ENCODE results near the gene SIPA1L2.
A peak's percentile ranks its signal among the peaks of the same experiment; 100 is the strongest.
"Not testable (repeated sequence)": the region's sequence is repeated elsewhere in the genome, so short reads cannot be mapped to it uniquely, and the experiment has no call there.

SIPA1L2 gene

DNA sequence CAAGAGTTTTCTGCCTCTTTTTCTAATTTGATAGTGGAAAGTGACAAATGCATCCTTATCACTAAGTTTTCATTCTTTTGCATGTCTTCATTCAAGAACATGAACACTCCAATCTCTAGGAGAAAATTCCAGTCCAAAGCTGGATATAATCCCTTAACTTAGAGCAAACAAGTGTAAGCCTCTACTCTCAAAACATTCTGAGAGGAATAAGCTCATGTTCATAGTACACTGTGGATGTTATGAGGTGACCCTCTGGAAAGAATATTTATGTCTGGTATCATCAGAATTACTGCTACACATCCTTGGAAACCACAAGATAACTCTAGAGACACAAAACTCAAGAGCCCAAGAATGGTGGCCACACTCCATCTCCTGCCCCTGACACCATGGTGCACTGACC is 15.1 kb downstream of the SIPA1L2 start:
- no peak for FAIRE-seq

GRCh38 chr1:232613752-232614381 is 16.1 kb downstream of the SIPA1L2 start:
- peak; percentile 98 for FAIRE-seq

- FAIRE-seq = not testable (repeated sequence)
These were observed 17.1 kb downstream of the SIPA1L2 start for GRCh38 chr1:232612836-232613235.

- no peak for FAIRE-seq
These were observed 18.1 kb downstream of the SIPA1L2 start for GRCh38 chr1:232611834-232612233.

- FAIRE-seq = not testable (repeated sequence)
These were observed 18.8 kb downstream of the SIPA1L2 start for GRCh38 chr1:232610902-232611745.

GRCh38 chr1:232610192-232610901 is 19.6 kb downstream of the SIPA1L2 start:
- FAIRE-seq = no peak

DNA sequence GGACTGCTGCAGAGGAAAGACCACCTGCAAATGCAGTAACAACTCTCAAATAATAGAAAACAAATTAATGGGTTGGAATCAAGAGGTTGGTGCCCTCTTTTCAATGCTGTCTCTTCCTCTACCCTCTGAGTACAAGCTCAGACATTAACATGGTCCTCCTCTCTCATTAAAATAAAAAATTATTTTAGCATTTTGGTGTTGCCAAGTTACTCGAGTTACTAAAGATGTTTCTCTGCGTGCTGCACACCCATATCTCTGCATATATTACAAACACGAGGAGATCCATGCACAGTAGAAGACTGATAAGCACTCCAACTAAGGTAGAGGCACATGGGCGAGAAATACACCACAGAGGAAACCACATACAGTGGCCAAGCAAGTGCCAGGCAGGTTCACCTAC is 21.5 kb downstream of the SIPA1L2 start:
- no peak for FAIRE-seq

- FAIRE-seq = no peak
These were observed 27.3 kb downstream of the SIPA1L2 start for GRCh38 chr1:232602622-232603021.

DNA sequence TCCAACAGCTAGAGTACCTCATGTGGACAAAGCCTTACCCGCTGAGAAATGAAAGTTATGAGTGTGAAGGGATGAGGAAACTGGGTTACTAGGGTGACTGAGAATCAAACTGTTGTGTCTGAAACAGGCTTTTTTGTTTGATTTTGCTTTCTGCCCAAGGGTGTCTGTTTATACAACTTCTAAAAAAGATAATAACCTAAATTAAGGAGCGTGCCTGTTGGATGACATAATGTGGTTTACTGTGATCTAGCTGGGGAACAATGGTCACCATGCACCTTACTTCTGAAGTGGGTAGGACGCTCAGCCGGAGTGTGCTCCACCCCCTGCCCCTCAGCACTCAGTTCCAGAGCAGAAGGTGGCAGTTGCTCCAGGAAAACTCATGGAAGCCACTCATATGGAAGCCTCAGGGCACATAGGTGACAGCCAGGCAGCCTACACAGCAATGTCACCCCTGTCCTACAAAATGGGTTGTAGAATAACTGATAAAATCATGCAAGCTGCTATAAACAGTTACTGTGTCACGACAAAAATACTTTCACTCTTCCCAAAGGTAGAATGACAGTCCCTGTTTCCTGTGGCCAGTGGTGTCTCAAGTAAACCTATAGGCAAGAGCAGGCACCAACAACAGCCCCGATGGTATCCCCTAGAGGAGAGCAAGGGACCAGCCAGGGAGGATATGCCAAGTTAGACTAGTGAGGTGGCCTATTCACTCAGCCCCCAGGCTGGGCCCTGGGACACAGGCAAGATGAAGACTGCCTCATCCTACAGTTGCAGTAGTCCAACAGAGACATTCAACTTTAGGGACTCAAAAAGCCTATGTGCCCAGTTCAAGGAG is 29.3 kb downstream of the SIPA1L2 start:
- FAIRE-seq = no peak

DNA sequence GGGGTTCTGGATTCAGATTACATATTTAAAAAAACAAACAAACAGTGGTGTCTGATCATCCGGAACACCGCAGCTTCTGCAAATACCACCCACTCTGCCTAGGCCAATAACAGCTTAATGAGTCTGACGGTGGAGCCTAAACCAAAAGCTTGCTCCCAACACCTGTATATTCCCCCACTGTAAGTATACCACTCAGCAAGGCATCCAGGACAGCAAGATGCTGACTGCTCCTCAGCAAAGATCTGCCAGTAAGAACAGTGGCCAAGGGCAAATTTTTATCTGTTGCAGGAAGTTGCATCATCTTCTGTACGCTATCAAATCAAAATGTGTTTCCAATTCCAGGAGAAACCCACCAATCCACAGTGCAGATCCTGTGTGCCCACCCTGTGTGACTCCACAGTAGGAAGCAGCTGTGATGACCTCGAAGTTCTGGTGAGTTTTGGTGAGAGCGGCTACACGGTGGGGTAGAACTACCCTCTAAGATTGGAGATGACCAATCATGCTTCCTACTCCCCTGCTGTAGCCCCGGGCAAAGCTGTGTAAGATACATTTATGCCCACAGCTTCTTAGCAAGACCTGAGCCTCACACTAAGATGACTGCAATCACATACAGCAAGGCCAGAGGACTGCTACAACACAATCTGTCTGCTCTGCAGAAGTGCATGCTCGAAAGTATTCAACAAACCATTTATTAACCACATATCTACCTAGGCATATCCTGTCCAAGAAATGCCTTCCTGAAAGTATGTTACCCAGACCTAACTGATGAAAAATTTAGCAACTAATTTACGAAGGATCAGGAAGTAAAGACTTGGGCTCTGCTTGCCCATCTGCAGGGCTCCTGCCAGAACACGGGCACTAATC is 30.5 kb downstream of the SIPA1L2 start:
- FAIRE-seq = no peak

GRCh38 chr1:232598837-232599177 is 31.1 kb downstream of the SIPA1L2 start:
- FAIRE-seq = peak; percentile 81

DNA sequence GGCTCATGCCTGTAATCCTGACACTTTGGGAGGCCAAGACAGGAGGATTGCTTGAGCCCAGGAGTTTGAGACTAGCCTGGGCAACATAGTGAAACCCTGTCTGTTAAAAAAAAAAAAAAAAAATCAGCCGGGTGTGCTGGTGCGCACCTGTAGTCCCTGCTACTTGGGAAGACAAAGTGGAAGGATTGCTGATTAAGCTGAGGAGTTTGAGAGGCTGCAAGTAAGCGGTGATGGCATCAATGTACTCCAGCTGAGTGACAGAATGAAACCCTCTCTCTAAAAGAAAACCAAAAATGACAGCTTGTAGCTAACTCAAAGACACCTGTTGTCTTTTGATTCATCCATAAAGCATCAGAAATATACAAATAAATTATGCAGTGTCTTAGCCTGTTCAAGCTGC is 31.8 kb downstream of the SIPA1L2 start:
- FAIRE-seq = no peak

DNA sequence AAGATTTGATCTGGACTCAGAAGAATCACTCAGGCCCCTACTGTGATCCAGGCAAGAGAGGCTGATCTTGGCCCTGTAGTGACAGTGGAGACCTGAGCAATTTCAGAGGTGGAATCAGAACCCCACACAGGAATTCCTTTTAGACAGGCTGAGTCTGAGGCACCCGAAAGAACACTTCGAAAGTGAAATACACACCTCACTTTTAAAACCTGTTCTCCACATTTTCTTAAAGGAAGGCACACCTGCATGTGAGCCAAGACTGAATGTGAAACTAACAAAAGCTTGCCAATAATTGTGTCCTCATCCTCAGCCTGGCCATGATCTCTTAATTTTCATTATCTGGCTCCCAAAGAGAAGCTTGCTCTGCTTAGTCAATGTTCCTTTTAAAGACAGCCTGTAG is 32.2 kb downstream of the SIPA1L2 start:
- FAIRE-seq = no peak

DNA sequence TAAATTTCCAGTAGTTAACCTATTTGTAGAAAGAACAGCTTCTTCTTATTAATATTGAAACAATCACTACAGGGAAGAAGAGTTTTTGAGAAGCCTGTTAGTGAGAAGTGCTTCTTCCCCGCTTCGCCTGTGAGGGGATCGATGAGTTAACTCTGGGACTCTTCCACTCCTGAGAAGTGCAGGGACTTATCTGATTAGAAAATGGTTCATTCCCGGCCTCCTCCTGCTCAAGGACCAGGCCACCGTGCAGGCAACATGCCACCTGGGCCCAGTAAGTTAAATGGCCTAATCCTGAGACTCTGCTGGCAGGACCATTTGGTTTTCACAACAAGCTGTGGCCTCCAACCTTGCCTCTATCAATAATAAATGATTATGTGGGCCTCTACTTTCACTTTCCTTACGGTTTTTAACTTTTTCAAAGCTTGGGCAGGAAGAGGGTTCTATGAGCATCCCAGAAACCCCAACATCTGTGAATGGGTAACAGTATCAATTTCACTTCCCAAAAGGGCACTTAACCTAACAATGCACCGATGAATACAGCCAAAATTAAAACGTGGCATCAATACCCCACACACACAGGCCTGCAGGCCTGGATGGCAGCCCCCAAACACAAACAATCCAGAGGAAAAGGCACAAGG is 33.1 kb downstream of the SIPA1L2 start:
- FAIRE-seq = no peak

GRCh38 chr1:232594768-232595698 is 34.9 kb downstream of the SIPA1L2 start:
- FAIRE-seq = no peak

DNA sequence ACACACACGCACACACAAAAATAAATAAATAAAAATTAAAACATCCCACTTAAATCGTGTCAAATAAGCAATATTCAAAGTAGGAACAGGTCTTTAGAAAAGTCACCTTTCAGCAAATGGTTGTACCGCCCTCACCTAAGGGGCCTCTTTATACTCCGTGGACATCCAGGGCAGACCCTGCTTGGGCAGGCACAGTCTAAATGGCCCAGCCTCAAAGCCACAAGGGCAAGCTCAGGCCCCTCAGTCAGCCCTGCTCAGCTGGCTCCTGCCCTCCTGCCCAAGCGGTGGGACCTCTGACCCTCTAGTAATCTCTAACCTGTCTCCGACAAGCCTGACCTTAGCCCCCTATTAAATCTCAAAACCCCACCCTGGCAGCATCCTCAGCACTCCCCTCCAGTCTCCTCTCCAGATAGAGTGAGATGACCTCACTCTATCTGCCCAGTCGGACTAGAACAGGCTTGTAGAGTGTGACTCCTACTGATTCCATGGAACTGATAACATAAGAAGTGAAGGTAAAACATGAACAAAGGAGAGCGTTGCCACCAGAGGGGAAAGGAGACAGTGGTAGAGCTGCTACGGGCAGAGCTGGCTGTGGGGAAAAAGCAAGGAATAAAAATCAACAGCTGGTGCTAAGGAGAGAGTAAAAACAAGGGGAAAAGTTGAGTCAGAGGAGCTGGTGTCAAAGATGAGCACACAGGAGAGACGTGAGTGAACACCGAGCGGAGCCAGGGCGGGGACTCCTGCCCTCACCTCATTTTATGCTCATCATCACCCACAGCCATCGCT is 36.0 kb downstream of the SIPA1L2 start:
- no peak for FAIRE-seq

DNA sequence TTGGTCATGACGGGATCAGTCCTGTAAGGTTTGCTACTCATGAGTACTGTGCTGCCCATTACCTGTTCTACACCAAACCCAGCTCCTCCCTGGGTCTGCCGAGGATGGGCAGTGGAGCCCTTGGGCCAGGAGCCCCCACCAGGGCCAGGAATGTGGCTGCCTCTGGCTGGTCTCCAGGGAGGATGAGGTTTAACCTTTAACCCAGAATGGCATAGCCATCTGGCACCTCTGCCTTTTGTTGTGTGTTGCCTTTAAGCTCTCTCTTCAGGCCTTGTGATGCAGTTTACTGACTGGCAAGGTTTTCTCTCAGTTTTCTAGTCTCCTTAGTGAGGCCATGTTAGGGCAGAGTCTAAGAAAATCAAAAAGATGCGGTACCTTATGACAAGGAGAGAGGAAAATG is 38.6 kb downstream of the SIPA1L2 start:
- no peak for FAIRE-seq

- FAIRE-seq = no peak
These were observed 39.2 kb downstream of the SIPA1L2 start for GRCh38 chr1:232590744-232591082.
